ENCODE results near the gene PRTFDC1. TPM values are rescaled to one million over a fixed set of nuclear protein-coding genes. Genes with fewer than 3 reads are reported as not detected.

Gene PRTFDC1
- total RNA-seq, 1 experiment from 2014 or later, result 22.7 TPM

GRCh38 chr10:24884316-24884715, 68.1 kb downstream of the PRTFDC1 start:
- Mint-ChIP-seq H3K27ac (ENCODE audit: unreplicated experiment) (no peak overlapping the region), H3K4me3 (ENCODE audit: low read depth, unreplicated experiment) (no peak overlapping the region), H3K27me3 (ENCODE audit: unreplicated experiment) (no peaks in the 10 kb centered on the region), H3K36me3 (ENCODE audit: insufficient read depth, unreplicated experiment) (no peaks in the 10 kb centered on the region), H3K4me1 (ENCODE audit: low read depth, unreplicated experiment) (peaks cover 27% of the 10 kb centered on the region), H3K9me3 (ENCODE audit: low read depth, unreplicated experiment) (peaks cover 3% of the 10 kb centered on the region)
- TF ChIP-seq, protein P1, sequence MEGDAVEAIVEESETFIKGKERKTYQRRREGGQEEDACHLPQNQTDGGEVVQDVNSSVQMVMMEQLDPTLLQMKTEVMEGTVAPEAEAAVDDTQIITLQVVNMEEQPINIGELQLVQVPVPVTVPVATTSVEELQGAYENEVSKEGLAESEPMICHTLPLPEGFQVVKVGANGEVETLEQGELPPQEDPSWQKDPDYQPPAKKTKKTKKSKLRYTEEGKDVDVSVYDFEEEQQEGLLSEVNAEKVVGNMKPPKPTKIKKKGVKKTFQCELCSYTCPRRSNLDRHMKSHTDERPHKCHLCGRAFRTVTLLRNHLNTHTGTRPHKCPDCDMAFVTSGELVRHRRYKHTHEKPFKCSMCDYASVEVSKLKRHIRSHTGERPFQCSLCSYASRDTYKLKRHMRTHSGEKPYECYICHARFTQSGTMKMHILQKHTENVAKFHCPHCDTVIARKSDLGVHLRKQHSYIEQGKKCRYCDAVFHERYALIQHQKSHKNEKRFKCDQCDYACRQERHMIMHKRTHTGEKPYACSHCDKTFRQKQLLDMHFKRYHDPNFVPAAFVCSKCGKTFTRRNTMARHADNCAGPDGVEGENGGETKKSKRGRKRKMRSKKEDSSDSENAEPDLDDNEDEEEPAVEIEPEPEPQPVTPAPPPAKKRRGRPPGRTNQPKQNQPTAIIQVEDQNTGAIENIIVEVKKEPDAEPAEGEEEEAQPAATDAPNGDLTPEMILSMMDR (IDR thresholded peaks at IDR 0.05; ENCODE audit: unreplicated experiment), result no peak
- intact Hi-C loops (cut with micrococcal nuclease; ENCODE audit: unreplicated experiment), result no loop called here
- BruUV-seq (replicated peaks), result no TSS peak
- CTCF ChIA-PET, result interaction anchor here (0.7 kb wide), 1 partner anchor 221 kb away, joined by 7 read pairs; no protein-coding TSS in a partner anchor
- no peak for DNase-seq

DNA sequence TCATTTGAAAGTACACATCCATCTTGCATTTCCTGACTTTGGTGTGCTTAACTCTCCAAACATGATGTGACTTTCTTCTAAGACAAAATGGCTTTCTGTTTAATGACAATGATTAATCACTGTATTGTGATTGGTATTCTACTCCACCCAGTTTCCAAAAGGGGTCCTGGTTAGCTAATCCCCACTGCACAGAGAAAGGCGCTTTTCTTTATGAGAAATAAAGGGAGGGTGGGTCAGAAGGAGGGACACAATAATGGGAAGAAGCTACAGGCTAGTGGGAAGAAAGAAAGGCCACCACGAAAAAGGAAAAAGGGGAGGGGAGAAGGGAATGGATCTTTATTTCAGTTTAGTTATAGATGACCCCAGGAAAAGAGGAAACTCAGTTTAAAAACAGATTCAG, 69.2 kb downstream of the PRTFDC1 start:
- no peak overlapping the region for H3K27ac Mint-ChIP-seq (ENCODE audit: unreplicated experiment)
- TF ChIP-seq, protein P1 (IDR thresholded peaks at IDR 0.05; ENCODE audit: unreplicated experiment), result no peak
- intact Hi-C loops (cut with micrococcal nuclease; ENCODE audit: unreplicated experiment), result no loop called here
- no peak overlapping the region for H3K4me3 Mint-ChIP-seq (ENCODE audit: low read depth, unreplicated experiment)
- no peak for DNase-seq
- peaks cover 3% of the 10 kb centered on the region for H3K9me3 Mint-ChIP-seq (ENCODE audit: low read depth, unreplicated experiment)
- no peaks in the 10 kb centered on the region for H3K36me3 Mint-ChIP-seq (ENCODE audit: insufficient read depth, unreplicated experiment)
- peaks cover 23% of the 10 kb centered on the region for H3K4me1 Mint-ChIP-seq (ENCODE audit: low read depth, unreplicated experiment)
- H3K27me3 Mint-ChIP-seq (ENCODE audit: unreplicated experiment), result no peaks in the 10 kb centered on the region
- CTCF ChIA-PET, result no interaction called here
- BruUV-seq (replicated peaks), result no TSS peak

DNA sequence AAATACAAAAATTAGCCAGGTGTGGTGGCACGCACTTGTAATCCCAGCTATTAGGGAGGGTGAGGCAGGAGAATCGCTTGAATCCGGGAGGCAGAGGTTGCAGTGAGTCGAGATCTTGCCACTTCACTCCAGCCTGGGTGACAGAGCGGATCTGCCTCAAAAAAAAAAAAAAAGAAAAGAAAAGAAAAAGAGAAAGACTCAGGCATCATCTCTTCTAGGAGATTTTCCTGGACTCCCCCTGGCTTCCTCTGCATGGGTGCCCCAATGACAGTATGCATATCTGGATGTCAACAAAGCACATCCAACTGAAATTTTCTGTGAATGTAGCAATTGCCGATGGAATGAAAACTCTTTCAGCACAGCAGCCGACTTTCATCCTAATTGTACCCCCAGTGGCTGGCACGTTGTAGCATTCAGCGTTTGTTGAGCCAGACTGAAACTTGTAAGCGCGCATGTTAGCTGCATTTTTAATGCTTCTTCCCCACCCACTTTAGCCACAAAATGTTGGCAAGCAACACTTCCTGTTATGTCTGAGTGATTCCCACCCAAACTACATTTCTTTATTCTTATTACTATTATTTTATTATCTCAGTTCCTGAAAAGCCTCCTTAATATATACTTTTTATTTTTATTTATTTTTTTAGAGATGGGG, 70.2 kb downstream of the PRTFDC1 start:
- TF ChIP-seq, protein P1 (IDR thresholded peaks at IDR 0.05; ENCODE audit: unreplicated experiment), result no peak
- peaks cover 15% of the 10 kb centered on the region for H3K4me1 Mint-ChIP-seq (ENCODE audit: low read depth, unreplicated experiment)
- no peak overlapping the region for H3K27ac Mint-ChIP-seq (ENCODE audit: unreplicated experiment)
- no peaks in the 10 kb centered on the region for H3K27me3 Mint-ChIP-seq (ENCODE audit: unreplicated experiment)
- intact Hi-C loops (cut with micrococcal nuclease; ENCODE audit: unreplicated experiment), result no loop called here
- H3K36me3 Mint-ChIP-seq (ENCODE audit: insufficient read depth, unreplicated experiment), result no peaks in the 10 kb centered on the region
- H3K4me3 Mint-ChIP-seq (ENCODE audit: low read depth, unreplicated experiment), result no peak overlapping the region
- CTCF ChIA-PET, result no interaction called here
- BruUV-seq (replicated peaks), result no TSS peak
- no peaks in the 10 kb centered on the region for H3K9me3 Mint-ChIP-seq (ENCODE audit: low read depth, unreplicated experiment)
- no peak for DNase-seq

DNA sequence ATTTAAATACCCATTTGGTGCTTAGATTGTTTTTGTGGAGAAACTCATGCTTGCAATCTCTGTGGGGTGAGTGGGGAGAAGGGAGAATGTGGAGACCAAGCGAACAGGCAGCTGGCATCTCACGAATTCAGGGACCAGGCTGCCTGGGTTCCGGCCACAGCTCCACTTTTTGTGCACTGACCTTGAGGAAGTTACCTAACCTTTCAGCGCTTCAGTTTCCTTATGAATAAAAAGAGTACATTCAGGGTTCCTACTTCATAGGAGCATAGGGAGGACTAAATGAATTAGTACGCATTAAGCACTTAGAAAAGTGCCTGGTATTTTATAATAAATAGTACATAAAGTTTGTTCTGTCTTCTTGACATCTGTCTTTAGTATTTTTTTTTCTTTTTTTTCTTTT, 72.5 kb downstream of the PRTFDC1 start:
- H3K27ac Mint-ChIP-seq (ENCODE audit: unreplicated experiment), result no peak overlapping the region

More for the DNA sequence above, 72.5 kb downstream of the PRTFDC1 start:
- DNase-seq, result no peak
- no peaks in the 10 kb centered on the region for H3K36me3 Mint-ChIP-seq (ENCODE audit: insufficient read depth, unreplicated experiment)
- BruUV-seq (replicated peaks), result no TSS peak
- H3K4me1 Mint-ChIP-seq (ENCODE audit: low read depth, unreplicated experiment), result no peaks in the 10 kb centered on the region
- H3K4me3 Mint-ChIP-seq (ENCODE audit: low read depth, unreplicated experiment), result no peak overlapping the region
- CTCF ChIA-PET, result no interaction called here
- H3K27me3 Mint-ChIP-seq (ENCODE audit: unreplicated experiment), result no peaks in the 10 kb centered on the region
- peaks cover 3% of the 10 kb centered on the region for H3K9me3 Mint-ChIP-seq (ENCODE audit: low read depth, unreplicated experiment)
- intact Hi-C loops (cut with micrococcal nuclease; ENCODE audit: unreplicated experiment), result no loop called here
- TF ChIP-seq, protein P1 (IDR thresholded peaks at IDR 0.05; ENCODE audit: unreplicated experiment), result no peak
